SIG-M5 treated with dmso at 0.1 percent for 504 hours (cell line): ENCODE results near the gene SPIB.
"Not testable (repeated sequence)": the region's sequence is repeated elsewhere in the genome, so short reads cannot be mapped to it uniquely, and the experiment has no call there.

ENCODE experiments used
- DNase-seq: peaks from one replicate; lab custom pipeline; 2025; ENCODE audit not compliant: unreplicated experiment; lab: John Stamatoyannopoulos, UW

The SPIB gene

DNA sequence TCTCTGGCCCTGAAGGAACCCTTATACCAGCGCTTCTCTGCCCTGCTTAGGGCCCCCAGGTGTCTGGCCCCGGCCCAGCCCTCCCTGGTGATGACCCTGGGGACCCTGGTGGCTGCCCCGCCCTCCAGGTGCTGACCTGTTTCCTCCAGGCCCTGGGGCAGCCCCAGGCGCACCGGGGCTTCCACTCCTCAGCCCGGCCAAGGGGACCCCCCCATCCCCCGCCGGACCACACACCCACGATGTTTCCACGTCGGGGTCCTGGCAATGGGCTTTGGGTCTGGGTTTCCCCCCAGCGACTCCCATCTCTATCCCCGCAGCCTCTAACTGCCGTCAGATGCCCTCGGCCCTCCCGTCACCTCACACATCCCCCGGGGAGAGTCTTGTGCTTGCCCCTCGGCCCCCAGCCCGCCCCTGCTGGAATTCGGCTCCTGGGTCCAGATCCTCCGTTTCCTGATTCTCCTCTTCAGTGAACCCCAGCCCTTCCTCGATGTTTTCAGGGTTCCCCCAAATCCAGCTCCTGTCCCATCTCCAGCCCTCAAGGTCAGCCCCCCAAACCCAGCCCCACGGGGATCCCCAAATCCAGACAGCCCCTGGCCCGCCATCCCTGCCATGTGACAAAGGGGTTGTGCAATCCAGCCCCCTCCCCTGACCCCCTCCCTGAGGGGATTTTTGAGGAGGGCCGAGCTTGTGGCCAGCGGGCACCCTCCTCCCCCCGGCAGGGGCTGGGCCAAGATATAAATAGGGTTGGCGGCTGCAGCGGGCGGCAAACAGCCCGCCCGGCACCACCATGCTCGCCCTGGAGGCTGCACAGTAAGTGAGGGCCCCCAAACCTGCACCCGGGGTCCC lies at the start of gene SPIB:
SPIB (plus strand) TSS at position 763 of the 846 bp plus-strand sequence; CDS start at position 788, 25 bp downstream.
- DNase-seq = no peak

DNA sequence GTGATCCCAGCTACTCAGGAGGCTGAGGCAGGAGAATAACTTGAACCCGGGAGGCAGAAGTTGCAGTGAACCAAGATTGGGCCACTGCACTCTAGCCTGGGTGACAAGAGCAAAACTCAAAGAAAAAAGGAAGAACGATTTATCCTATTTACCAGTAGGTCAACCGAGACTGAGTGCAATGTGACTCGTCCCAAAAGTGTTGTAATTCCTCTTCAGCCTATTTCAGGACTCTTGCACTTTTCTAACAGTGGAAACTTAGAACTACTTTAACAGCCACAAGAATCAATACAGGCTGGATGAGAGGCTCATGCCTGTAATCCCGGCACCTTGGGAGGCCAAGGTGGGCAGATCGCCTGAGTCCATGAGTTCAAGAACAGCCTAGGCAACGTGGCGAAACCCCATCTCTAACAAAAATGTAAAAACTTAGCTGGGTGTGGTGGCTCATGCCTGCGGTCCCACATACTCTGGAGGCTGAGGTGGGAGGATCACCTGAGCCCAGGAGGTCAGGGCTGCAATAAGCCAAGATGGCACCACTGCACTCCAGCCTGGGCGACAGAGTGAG lies 46.7 kb upstream of the SPIB start:
- DNase-seq = peak; percentile 91

DNA sequence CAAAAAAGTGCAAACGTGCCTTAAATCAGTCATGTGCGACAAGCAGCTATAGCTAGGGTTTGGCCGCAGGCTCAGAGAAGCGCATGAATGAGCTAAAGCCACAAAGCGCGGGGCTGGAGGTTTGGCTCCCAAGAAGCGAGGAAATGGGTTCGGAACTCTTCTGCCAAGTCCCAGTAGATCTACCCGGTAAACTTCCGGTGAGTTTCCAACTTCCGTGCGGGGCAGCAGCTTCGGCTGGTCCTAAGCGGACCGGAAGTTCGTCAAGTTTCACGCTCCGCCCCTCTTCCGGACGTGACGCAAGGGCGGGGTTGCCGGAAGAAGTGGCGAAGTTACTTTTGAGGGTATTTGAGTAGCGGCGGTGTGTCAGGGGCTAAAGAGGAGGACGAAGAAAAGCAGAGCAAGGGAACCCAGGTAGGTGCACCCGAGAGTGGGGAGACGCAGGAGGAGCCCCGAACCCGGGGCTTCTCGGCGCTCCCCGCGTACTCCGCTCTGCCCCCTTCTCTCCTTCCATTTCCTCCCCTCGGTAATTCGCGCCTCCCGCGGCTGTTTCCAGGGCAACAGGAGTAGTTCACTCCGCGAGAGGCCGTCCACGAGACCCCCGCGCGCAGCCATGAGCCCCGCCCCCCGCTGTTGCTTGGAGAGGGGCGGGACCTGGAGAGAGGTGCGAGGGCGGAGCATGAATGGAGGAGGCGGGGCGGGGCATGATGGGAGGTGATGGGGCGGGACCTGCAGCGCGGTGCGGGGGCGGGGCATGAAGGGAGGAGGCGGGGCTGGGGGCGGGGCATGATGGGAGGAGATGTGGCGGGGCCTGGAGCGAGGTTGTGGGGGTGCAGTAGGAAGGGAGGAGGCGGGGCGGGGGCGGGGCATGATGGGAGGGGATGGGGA lies 42.3 kb upstream of the SPIB start, which contains the start of gene NR1H2:
NR1H2 (plus strand) TSS at position 292 of the 885 bp plus-strand sequence. CDS start 1,149 bp downstream, outside the sequence.
- DNase-seq = peak; percentile 96

DNA sequence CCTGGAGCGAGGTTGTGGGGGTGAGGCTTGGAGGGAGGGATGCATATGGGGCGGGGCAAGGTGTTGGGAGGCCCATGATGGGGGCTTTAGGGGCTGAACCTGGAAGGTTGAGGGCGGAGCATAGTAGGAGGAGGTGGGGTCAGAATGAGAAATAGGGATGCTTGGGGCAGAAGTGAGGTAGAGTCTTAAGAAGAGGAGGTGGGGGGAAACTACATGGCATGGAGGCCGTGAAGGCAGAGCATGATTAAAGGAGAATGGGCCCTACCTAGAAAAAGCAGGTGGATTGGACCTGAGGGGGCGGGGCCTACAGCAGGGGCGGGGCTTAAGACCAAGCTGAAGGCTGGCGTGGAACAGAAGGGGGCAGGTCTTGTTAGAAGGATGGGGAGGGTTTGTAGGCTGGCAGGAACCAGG lies 41.7 kb upstream of the SPIB start:
- DNase-seq = no peak

DNA sequence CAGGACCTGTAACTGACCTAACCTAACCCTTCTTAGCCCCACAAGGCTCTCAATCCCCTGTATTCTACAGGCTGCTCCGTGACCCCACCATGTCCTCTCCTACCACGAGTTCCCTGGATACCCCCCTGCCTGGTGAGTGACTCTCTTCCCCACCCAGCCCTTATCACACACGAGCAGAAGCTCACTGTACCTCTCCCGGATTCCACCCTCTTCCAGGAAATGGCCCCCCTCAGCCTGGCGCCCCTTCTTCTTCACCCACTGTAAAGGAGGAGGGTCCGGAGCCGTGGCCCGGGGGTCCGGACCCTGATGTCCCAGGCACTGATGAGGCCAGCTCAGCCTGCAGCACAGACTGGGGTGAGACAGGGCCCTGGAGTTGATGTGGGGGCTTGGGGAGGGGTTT lies 41.2 kb upstream of the SPIB start:
- no peak for DNase-seq

DNA sequence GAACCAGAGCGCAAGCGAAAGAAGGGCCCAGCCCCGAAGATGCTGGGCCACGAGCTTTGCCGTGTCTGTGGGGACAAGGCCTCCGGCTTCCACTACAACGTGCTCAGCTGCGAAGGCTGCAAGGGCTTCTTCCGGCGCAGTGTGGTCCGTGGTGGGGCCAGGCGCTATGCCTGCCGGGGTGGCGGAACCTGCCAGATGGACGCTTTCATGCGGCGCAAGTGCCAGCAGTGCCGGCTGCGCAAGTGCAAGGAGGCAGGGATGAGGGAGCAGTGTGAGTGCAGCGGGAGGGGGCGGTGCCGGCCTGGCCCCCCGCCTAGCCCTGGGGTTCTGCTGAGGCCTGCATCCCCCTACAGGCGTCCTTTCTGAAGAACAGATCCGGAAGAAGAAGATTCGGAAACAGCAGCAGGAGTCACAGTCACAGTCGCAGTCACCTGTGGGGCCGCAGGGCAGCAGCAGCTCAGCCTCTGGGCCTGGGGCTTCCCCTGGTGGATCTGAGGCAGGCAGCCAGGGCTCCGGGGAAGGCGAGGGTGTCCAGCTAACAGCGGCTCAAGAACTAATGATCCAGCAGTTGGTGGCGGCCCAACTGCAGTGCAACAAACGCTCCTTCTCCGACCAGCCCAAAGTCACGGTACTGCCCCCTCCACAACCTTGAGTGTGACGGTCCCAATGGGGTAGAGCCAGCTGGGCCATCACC lies 40.4 kb upstream of the SPIB start:
- no peak for DNase-seq

DNA sequence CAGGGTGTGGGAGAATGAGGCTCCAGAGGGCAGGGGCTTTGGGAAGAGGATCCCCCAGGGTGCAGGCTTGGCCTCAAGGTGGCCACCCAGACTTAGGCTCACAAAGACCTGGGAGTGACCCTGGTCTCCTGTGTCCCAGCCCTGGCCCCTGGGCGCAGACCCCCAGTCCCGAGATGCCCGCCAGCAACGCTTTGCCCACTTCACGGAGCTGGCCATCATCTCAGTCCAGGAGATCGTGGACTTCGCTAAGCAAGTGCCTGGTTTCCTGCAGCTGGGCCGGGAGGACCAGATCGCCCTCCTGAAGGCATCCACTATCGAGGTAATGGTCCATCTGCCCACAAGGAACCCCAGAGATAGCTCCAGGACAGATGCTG lies 39.9 kb upstream of the SPIB start:
- no peak for DNase-seq

DNA sequence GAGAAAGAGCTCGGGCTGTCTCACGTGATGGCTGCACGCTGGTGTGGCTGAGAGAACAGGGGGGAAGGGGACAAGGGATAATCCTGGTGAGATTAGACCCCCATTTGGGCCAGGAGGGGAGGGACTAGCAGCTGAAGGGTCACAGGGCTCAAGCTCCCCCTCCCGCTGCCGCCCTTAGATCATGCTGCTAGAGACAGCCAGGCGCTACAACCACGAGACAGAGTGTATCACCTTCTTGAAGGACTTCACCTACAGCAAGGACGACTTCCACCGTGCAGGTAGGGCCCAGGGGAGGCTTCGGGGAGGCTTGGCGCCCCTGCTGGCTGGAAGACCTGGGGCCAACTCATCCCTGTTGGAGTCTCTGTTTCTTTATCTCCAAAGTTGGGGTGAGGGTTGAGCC lies 39.1 kb upstream of the SPIB start:
- no peak for DNase-seq

DNA sequence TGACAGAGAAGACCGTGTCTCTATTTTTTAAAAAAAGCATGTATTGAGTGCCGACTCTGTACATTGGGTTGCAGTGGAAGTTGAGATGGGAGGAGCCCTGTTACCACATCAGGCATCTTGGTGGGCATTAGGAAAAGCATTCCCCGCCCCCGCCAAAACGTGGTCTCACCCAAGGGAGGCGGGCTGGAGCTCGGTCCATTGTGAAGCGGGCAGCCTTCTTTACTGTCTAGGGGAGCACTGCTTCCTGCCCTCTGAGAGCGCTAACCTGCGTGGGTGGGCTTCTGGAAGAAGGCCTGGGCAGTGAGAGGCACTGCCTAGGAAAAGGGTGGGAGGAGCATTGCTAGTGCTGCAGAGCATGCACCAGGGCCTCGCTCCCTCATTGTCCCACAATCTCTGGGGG lies 38.6 kb upstream of the SPIB start:
- DNase-seq = no peak

DNA sequence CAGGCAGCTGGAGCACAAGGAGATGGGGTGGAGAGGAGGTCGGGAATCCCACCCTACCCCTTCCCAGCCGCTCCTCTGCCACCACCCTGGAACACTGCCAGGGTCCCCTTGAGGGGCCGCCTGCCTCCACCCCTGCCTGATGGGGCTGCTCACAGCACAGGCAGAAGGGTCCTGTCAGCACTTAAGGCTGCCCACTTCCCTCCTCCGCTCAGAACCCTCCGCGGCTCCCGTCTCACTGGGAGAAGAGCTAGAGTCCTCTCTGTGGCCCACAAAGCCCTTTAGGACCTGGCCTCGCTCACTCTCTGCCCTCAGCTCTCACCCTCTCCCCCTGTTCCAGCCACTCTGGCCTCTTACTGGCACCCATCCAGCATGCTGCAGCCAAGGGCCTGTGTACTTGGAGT lies 38.0 kb upstream of the SPIB start:
- DNase-seq = no peak

DNA sequence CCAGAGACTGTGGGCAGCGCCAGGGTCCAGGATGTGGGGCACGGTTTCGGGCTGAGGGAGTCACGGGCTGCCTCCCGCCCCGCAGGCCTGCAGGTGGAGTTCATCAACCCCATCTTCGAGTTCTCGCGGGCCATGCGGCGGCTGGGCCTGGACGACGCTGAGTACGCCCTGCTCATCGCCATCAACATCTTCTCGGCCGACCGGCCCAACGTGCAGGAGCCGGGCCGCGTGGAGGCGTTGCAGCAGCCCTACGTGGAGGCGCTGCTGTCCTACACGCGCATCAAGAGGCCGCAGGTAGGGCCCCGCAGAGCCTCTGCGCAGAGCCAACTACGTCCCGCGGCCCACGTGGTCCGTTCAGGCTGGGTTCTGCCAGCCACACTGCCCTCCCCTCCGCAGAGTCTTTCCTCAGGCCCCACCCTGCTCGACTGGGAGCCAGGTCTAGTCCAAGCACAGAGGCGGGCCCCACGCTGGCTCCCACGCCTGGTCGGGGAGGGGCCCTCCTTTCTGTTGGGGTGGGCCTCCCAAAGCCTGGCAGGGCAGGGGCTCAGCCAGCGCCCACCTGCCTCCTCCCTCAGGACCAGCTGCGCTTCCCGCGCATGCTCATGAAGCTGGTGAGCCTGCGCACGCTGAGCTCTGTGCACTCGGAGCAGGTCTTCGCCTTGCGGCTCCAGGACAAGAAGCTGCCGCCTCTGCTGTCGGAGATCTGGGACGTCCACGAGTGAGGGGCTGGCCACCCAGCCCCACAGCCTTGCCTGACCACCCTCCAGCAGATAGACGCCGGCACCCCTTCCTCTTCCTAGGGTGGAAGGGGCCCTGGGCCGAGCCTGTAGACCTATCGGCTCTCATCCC lies 36.6 kb upstream of the SPIB start:
- no peak for DNase-seq

DNA sequence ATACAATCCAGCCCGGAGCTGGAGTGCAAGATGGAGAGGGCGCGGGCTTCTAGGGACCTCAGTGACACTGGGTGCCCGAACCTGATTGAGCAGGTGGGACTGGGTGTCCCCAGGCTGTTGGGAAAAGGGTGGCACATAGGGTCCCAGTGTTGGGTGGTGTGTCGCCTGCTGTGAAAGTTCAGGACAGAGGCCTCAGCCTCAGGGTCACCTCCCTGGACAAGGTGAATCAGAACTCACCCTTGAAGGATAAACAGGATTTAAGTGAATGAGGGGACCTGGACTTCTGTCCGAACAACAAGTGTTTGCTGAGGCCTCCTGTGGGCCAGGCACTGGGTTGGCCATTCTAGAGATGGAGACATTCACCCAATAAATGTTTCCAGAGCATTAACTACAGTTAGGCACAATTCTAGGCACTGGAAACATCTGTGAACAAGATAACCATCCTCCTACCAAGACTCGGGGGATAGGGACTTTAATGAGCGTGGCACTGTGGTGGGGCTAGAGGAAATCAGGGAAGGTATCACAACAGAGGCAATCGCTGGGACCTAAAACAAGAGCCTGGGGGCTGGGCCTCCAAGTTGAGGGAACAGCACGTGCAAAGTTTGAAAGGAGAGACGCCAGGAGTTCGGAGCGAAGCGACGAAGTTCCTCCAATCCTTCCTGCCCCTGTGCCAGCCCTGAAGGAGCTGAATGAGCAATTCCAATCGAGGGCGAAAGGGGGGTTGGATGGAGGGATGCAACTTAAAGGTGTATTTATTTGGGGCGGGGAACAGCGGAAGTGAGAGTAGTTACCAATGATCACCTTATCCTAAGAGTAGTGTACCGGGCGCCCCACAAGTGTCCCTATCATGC lies 35.5 kb upstream of the SPIB start:
- no peak for DNase-seq

DNA sequence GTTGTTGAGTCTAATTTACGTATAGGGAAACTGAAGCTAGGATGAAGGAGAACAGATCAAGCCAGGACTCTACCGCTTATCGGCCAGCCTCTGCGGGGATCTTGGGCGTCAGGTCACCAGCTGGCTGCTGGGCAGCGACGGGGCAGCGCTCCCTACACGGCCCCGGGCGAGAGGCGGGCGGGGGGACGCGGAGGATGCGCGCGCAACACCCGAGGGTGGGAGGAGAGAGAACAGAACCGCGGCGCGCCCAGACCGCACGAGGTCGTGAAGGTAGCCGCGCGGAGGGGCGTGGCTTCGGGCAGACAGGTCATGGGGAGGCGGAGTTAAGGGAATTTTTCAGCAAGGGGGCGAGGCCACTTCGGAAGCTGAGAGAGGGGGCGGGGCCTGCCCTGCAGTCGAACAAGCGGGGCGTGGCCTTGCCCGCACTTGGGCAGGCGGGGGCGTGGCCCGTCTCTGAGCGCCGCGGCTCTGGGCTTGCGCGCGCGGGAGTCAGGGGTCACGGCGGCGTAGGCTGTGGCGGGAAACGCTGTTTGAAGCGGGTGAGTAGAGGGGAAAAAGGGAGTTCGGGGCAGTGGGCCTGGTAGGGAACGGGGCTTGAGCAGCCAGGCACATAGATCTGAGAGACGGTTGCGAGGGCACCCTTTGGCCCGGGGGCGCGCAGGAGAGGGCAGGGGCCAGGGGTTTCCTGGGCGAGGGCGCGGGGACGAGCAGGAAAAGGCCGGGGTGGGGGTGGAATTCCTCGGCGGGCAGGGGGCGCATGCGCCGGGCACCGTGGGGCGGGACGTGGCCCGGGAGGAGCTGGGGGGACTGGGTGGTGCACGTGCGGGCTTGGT lies 34.7 kb upstream of the SPIB start, which contains the start of gene POLD1:
POLD1 (plus strand) TSS at position 496 of the 833 bp plus-strand sequence. CDS start 14,505 bp downstream, outside the sequence.
- DNase-seq = peak; percentile 97

DNA sequence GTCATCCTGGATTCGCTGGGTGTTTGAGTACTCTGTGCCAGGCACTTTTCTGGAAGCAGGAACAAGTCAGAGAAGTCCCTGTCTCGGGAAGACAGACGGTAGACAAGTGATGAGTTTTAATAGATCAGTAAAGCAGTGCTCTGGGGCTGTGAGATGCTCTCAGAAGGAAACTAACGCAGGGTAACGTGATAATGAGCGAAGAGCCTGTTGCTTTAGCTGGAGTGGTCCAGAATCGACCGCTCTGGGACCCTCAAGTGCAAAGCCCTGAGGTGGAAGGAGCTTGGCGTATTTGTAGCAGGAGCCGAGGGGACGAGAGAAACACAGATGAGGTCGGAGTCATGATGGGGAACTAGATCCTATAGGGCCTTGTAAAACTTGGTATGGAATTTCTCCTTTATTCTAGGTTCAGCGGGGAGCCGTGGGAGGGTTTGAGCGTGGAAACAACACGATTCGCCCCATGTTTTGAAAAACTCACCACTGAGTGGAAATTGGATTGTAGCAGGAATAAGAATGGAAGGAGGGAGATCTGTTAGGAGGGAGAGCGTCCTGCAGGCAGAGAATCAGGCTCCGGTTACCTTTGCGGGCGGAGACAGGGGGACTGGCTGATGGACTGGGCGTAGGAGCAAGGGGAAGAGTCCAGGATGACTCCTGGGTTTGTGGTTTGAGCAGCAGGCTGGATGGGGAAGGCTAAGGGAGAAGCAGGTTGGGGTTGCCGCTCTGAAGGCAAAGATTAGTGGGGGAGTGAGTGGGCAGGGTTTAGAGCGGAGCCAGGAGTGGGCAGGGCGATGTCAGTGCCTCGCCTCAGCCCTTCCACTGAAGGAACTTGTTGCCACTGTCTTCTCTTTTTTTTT lies 33.8 kb upstream of the SPIB start:
- DNase-seq = peak; percentile 47

DNA sequence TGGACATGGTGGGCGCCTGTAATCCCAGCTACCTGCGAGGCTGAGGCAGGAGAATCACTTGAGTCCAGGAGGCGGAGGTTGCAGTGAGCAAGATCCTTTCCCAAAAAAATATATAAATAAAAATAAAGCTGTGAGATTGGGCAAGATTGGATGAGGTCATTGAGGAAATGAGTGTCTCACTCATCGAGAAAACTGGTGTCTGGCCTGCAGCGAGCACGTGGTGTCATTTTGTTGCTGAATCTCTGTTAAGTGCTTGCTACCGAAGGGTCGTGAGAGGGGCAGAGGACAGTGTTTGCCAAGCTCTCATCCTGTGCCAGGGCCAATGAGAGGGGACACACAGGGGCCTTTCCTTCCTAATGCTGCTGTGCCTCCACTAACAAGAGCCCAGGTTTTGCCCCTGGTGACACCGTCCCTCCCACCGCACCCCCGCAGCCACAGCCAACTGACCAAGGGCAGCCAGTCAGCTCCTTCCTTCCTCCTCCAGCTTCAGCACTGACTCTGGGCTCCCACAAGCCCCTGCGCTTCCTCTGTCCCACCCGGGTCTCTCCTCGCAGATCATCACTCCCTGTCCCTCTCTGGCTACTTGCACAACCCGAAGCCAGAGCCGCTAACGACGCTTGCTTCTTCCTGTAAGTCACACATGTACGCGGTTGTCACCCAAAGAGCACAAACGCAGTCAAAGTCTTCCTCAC lies 31.4 kb upstream of the SPIB start:
- peak; percentile 73 for DNase-seq

DNA sequence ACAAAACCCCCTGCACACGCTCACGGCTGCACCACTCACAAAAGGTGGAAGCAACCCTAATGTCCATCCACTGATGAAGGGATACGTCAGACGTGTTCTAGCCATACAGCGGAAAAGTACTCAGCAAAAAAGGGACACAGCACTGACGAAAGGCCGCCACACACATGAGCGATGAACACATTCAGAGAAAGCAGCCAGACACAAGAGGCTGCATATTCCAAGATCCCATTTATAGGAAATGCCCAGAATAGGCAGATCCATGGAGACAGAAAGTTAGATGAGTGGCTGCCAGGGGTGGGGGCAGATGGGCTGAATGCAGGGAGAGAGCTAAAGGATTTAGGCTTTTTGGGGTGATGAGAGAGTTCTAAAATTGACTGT lies 30.9 kb upstream of the SPIB start:
- no peak for DNase-seq

DNA sequence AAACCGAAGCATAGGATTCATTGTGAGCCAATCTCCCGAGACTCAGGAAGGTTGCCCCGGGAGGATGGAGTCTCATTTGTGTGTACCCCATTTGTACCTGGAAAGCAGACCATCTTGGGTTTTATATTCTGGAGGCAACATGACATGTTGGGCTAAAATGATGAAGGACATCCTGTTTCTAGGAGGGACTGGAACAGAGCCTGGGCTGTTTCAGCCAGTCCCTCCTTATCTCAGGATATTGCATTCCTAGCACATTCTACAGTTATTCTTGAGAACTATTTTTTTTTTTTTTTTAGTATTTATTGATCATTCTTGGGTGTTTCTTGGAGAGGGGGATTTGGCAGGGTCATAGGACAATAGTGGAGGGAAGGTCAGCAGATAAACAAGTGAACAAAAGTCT lies 28.4 kb upstream of the SPIB start:
- DNase-seq = not testable (repeated sequence)
